COR-L47 (cell line): ENCODE measurements around the gene POFUT1.
"Not testable (repeated sequence)": the region's sequence is repeated elsewhere in the genome, so short reads cannot be mapped to it uniquely, and the experiment has no call there.

Source experiments
- DNase-seq: peaks from one replicate; lab custom pipeline; 2025; lab: John Stamatoyannopoulos, UW

POFUT1 gene

DNA sequence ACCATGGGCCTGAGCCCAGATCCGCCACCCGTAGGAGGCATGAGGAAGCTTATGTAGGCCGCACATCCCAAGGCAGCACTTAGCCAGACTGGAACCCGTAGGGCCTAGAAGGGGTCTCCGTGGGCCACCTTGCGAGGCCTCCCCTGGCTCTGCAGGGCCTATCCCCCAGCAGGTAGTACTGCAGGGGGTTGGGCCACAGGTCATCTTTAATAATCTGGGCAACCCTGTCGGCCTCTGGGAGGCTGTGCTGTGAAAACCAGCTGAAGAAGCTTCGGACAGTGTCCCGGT is 18.6 kb upstream of the POFUT1 start:
- no peak for DNase-seq

DNA sequence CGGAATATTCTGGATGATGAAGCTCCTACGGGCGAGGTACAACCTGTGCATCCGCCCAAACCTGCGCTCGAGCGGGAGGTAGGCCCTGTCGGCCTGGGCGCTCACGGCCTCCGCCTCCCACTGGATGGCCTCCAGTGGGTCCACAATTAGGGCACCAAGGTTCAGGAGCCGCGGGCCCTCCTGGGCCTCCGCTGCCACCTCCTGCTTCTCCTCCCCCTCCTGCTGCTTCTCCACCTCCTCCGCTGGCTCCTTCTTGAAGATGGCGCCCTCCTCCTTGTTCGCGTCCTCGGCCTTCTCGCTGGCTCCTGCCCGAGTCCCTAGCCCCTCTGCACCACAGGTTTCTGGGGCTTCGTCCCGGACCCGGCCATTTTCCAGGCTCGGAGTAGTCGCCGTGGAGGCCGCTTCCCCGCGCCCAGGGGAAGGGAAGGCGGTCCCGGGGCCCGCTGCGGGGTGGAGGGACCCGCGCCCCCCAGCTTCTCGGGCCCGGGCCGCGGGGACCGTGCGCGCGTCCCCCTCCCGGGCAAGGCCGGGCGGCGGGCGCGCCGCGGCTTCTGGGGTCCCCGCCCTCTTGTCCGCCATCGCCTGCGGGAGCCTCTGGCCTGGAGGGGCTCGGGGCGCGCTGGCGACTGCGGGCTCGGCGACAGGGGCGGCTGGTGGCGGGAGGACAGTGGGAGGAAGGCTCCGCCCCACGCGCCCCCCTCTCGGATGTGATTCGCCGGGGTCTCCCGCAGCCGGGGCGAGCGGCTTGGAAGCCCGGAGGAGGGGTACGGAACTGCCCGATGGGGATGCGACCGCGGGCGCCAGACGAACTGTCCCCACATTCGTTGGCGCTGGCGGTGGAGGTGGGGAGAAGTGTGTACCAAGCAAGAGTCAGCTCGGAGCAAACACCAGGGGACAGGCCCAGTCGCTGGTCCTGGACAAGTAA is 17.7 kb upstream of the POFUT1 start:
- DNase-seq = peak; percentile 32

DNA sequence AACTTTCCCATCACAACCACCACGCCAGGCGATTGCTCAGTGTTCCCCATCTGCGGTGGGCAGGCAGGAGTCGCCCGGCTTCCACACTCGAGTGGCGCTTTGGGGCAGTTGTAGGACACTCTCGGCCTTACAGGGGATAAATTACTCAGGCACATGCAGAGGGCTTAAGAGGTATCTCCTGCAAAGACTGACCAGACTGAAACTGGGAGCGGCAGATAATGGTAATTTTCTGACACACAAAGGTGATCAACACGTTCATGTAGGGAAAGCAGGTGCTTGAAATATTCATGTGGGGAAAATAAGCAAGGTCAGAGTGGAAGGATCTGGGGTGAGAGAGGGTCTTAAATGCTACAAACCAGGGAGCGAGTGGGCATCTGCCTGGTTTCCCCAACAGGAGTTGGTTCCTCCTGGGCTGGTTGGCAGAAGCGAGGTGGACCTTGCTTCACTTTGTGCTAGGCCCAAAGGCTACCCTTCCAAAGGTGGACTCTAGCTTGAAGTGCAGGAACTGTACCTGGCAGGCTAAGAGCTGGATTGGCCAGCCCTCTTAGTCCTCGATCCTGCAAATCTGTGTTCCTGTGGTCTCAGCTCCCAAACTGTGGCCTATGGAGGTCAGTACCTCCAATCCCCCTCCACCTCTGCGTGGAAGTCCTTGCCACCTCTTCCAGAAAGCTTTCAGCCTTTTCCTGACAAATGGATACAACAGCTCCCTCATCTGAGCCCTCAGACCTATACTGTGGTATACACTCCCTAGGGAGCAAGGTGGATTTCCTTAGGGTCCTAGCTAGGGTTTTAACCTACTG is 16.9 kb upstream of the POFUT1 start:
- no peak for DNase-seq

DNA sequence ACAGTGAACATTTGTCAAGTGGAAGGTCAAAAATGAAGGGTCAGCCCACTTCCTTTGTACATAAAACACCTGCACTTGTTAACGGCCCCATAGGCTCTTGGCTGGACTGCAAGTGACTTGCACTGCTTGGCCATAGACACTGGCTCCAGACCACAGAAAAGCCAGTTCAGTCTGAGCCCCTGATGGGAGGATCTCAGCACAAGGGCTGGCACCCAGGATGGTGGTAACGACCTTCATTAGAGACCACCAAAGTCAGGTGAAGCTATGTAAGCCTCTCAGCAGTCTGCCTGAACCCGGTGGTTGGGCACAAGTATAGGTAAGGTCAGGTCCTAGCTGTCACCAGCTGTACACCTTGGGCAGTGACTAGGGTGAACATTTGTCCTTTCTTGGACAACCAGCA is 16.3 kb upstream of the POFUT1 start:
- no peak for DNase-seq

DNA sequence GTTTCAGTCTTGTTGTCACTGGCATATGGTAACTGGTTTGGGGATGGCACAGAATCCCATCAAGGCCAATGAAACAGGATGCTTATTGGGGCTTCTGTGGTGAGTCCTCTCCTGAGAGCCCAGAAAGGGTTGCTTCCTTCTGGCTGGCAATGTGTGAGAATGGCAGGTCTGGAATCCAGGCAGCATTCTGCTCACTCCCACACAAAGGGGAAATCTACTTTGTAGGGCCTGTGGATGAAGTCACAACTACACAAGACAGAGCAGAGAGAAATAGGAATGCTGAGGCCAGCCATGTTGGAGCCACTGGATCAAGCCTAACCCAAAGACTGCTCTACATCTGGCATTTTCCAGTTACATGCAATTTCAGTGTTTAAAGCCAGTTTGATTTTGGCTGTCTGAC is 15.8 kb upstream of the POFUT1 start:
- no peak for DNase-seq

DNA sequence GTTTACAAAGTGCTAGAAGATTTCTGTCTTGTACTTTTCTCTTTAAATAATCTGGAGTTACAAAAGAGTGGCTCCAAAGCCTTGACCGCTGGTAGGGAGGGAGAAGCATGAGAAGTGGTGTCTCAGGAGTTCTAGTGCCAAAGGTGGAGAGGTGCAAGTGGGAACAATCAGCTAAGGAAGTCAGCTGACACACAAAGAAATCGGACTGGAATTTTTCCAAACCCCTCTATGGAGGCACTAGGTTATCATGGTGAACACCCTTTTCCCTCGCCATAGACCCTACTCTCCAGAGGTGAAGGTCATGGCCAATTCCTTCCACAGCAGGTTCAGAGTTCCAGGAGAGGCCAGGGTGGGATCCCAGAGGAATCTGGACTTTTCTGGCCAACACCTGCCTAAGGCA is 15.0 kb upstream of the POFUT1 start:
- no peak for DNase-seq

DNA sequence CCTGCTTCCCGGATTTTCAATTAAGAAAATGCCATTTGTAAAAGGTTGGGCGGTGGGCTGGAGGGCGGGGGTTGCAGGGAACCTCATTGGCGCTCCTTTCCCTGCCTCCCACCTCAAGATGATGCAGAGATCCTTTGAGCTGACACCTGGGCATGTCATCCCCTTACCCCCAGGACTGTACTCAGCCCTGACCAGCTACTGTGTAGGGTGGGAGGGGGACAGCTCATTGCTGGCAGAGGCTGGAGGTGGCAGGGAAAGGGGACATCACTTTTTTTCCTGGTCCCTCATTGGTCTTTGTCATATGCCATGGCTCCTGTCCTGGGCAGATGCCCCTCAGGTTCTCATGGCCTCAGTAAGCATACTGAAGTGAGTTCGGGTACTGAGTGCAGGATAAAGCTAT is 14.3 kb upstream of the POFUT1 start:
- DNase-seq = not testable (repeated sequence)

DNA sequence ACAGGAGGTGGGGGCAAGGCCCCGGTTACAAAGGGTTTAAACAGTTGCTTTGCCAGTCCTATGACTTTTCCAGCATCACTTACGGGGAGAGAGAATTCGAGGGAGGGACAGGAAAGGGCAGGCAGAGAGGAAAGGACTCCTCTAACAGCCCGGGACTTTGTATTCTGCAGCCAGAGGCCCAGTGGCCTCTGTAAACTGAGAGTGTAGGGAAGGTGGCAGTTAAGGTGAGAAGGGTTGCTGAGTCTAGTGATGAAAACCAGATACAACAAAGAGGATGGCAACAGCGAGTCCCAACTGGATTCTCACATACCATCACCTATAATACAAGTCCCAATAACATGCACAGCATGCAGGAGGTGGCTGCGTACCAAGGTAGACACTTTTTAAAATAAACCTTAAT is 13.7 kb upstream of the POFUT1 start:
- DNase-seq = no peak

DNA sequence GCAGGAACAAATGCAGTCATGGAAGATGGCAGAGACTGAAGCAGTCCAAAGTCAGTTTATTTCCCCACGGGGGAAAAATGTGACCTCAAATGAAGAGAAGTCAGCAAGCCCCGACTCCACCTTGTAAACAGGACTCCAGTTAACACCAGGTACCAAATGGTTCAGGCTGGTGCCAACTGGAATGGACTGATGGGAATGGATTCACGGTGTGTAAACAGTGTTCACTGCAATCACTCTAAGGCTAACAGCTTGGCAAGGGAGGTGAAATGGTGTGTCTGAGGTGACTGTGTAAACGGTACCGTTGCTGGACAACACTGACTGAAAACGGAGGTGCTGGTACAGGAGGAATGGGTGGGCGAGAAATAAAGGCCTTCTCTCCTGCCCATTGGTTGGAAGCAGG is 12.1 kb upstream of the POFUT1 start:
- DNase-seq = no peak

DNA sequence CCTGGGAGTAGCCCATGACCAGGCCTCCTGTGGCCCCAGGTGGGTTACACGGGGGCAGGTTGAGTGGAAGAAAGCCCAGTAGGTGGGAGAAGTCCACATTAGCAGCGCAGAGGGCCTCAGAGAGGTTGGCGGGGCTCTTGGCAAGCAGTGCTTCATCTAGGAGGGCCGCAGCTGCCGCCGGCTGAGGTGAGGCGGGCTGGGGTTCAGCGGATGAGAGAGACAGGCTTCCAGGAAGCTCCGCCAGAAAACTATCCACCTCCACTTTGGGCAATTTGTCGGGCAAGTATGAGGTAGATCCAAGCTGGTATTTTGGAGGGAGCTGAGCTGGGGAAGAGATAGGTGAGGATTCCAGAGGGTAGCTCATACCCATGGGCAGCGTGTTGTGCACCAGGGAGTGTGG is 11.1 kb upstream of the POFUT1 start:
- not testable (repeated sequence) for DNase-seq

DNA sequence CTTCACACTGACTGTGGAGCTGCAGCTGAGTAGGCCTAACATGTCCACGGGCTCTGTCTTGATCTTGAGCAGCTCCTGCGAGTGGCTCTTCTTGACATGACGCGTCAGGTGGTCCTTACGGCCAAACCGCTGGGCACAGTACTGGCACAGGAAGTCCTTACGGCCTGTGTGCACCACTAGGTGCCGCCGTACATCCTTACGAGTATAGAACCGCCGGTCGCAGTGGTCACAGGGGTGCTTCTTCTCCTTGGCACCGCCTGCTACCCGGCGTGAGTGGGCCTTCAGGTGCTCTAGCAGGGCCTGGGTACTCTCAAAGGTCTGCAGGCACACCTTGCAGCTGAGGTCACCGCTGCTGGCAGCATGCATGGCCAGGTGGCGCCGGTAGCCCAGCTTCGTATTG is 10.5 kb upstream of the POFUT1 start:
- DNase-seq = not testable (repeated sequence)

DNA sequence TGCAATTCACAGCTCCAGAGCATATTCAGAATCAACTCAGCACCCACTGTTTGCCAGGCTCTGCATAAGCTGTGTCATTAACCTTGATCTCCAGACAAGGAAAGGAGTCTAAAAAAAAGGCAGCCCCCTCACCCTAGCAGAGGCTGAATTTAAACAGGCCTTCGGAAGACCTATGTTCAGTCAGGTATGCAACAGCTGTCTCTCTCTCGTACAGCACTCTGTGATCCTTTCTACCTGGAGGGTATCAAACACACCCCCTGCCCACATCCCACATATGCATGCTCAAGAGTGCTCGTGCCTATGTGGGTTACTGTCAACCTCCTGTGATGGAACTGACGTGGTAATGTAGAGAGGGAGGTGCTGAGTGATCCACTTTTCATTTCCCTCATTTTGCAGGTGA is 8.7 kb upstream of the POFUT1 start:
- DNase-seq = no peak

DNA sequence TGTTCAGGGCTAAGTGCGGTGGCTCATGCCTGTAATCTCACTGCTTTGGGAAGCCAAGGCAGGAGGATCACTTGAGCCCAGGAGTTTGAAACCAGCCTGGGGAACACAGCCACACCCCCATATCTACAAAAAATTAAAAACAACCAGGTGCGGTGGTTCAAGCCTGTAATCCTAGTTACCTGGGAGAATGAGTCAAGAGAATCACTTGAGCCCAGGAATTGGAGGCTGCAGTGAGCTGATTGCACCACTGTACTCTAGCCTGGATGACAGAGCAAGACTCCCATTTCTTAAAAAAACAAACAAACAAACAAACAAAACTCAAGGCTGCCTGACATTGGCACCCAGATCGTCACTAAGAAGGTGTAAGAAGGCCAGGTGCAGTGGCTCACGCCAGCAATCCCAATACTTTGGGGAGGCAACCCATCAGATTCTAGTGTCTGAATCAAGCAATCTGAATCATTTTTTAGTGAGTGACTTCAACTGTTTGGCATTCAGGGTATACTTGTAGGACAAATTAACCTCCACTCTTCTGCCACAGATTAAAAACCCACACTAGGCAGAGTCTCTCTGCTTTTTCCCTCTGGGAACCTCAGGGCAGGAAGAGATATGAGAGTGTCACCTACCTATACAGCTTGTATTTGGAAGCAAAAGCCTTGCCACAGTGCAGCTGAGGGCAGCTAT is 6.2 kb upstream of the POFUT1 start:
- no peak for DNase-seq

DNA sequence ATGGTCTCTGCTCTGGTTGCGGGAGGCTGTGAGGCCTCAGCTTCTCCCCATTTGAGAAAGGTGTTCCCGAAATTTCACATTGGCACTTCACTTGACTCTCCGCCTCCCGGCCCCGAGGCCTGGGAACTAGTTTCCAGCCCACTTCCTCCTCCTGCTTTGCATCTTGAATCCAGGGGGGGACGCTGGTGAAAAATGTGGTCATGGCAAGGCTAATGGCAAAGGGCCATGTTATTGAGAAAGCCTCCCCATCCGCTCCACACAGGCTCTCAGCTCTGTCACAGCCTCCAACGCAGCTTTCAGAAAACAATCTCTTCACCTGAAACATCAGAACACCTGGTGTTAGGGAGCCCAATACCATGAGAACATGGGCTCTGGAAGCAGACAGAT is 5.7 kb upstream of the POFUT1 start:
- DNase-seq = no peak

DNA sequence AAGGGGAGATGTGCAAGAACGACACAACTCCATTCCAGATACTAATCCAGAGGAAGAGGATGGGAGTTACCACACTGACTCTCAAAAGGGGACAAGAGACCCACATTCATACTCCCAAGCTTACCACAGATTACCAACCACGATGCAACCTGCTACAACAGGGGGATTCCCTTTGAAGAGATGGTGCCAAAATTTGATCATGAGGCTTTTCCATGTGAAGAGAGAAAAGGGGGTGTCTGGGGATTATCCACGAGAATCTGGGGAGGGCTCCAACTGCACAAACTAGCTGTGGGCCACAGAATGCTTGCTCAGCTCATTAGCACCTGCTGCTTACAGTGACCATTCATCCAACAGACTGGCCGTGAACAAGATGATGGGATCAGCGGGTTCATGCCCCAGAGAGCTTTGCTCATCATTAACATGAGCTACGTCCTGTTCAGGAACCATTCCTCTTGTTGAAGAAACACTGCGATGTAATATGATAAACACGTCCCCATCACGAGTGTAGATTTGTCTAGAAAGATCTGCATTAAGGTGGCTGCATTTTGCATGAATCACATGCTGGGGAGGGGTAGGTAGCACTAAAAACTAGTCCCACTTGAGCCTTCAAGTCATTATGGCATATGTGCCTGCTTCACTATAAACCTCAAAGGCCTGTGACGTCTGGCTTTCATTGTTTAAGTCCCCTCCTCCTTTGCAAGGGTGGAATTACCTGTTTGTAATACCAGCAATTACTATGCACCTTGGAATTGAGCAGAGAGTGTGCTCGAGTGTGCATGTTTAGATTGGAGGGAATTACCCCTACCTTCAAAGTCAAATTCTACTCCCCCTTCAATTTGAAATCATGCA is 4.1 kb upstream of the POFUT1 start:
- no peak for DNase-seq

DNA sequence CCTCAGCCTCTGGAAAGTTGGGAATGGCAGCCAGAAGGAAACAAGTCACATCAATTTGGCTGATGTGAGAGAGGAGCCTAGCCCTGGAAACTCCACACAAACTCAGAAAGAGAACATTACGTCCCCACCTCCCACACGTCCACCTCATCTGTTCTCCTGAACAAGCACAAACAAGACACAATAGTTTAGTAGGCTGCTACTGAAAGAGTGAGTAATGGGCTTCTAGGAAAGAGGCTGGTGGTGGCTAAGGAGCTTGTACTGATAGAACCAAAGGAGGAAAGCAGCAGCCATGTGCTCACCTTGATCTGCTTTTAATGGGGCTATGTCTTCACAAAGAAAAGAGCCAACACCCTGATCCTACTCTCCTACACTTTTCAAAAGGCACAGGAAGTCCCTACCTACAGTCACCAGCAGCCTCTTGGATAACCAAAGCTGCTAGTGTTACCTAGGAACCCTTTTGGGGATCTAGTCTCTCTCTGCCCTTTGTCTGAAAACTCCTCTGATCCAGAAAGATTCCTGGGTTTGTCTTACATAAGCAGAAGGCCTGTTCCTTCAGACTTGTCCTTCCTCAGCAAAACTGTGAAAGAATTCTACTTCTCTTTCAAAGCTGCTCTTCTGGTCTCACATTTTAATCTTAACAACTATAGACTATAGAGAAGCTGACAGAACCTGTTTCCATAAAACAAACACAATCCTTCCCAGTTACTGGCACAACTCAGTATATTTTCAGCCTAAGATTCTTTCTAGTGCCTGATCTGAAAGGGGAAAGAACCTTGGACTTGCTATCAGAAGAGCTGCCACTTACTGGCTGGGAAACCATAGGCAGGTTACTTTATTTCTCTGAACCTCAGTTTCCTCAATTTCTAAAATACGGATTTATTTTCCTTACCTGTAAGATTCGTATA is 3.2 kb upstream of the POFUT1 start:
- DNase-seq = no peak

DNA sequence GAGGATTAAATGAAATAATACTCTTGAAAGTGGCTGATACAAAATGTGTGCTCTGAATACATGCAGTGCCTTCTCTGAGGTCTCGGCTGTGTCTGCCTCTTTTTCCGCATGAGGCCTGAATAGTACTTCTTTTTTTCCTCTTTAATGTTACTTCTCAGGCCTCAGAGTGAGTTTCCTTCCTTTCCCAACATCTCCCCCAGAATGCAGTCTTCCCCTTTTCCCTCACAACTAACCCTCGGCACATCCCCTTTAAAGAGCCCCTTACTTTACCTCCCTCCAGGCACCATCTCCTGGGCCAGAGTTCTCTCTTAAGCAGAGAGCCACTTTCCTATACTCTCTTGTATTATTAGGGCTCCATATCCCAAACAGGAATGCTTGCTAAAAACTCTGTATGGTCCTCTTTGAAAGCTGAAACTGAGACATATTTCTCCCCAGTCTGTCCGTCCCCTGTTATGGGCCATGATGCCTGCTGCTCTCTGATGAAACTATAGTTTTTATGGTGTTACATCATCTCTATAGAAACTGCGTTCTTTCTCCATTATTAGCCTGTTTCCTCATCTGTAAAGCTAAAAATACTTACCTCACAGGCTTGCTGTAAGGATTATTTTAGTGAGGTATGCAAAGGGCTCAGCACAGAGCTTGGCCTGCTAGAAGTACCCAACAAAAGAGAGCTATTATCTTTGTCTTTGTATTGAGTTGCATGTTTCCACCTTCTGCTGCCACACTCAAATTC is 2.4 kb upstream of the POFUT1 start:
- DNase-seq = no peak

DNA sequence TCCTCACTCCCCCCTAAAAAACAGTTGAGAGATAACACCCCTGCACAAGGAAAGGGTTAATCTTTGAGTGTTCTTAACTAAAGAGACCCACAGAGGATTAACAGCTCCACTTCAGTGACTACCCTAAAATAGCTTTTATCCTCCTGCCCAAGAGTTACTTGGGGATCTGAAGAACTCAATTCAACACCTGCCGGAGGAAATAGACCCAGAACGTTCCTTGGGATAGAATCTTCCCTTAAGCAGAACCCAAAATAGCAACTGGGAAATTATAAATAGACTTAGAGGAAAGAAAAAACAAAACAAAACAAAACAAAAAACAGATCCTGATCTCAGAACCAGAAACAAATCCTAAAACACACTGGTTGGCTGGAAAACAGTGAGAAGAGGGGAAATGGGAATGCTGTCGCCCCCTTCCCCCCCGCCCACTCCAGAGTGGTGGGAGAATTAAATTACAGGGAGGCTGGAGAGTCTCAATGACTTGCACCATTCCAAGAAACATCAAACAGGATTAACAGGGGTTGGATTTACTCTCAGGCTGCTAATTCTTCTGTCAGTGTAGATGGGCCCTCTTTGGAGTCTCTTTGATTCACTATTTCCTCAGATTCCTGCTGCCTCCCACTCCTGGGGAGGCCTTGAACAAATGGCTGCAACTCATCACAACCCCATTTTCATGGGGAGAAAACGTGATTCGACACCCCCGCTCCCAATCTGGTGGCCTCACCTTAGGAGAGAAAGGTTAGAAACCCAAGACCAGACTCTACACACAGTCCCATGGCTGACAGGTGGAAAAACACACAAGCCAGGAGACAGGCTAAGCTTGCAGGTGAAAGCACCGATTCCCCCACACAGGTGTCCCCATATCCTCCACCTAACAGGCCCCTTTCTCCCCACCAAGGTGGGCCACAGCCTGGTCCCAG is 1.6 kb upstream of the POFUT1 start:
- DNase-seq = no peak
